Measurements from ENCODE around the gene GATA5.

DNA sequence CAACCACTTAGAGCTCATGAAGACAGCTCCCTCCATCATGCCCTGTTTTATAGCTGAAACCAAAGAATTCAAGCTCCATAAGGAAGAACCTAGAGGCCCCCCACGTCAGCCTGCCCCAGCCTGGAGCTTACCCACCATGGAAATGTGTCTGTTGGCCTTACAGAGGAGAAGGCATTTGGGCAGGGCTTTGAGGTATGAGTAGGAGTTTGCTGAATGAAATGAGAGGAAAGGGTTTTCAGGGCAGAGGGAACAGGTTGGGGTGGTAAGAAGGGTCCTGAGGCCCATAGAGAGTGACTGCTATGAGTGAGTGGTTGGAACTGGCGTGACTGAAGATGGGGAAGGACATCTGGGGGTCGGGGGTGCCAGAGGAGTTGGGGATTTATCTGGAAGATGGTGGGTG is 12.7 kb upstream of the GATA5 start:
- TF ChIP-seq POLR2AphosphoS5 (IDR thresholded peaks at IDR 0.05; ENCODE audit: low read depth, low read length), result no peak
- no peak for TF ChIP-seq TAF1 (IDR thresholded peaks at IDR 0.05; ENCODE audit: borderline replicate concordance, low read depth, low read length)

Measured in GM12892 (cell line).